T1000 (cell line): ENCODE results near the gene AP2A2.
A peak's percentile ranks its signal among the peaks of the same experiment; 100 is the strongest.

Source experiments
- DNase-seq: peaks from one replicate; lab custom pipeline; 2025; ENCODE audit warnings: mixed read lengths; lab: John Stamatoyannopoulos, UW

AP2A2 gene

GRCh38 chr11:1059759-1060158 lies 134.1 kb downstream of the AP2A2 start:
- no peak for DNase-seq

GRCh38 chr11:1060410-1060809 lies 134.7 kb downstream of the AP2A2 start:
- DNase-seq, result no peak

GRCh38 chr11:1060852-1061616 lies 135.4 kb downstream of the AP2A2 start:
- DNase-seq, result peak; percentile 69
